Ramos (cell line): ENCODE data around the gene KCP.

ENCODE experiments used
- in situ Hi-C: fragments of 300-500 bp; cut with MboI; formaldehyde crosslinking; loops from one replicate; pipeline ENCODE4 v1.14.3; 2022; ENCODE audit warnings: low sequenced_read_pairs; ENCODE audit not compliant: unreplicated experiment

The KCP gene

DNA sequence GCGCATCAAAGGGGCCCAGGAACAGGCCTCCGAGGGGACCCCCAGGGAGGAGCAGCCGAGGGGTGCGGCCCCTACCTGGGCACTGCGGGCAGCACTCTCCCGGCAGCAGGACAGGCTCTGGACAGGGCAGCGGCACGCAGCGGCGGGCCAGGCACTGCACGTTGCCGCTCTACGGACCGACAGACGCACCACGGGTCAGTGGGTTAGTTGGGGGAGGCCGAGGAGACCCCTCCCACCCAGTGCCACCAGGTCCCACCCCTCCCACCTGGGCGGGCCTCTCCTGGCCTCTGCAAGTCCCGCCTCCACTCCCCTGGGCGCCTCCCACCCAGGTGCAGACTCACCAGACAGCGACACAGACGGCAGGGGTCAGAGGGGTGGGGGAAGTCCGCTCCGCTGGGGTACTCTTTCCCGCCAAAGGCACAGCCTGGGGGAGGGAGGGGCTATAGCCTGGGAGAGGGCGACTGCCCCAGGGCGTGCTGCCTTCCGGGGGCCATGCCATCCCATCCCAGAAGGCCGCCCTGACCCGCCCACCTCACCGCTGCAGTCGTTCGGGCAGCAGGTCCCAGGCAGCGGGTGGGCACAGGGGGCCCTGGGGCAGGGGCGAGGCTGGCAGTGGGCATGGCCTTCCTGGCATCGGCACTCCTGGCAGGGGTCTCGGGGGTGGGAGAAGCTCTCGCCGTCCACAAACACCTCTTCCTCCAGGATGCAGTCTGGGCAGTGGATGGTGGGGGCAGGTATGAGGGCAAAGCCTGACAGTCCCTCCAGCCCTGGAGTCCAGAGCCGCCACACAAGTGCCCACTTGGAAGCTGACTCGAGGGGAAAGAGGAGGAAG is 19.2 kb downstream of the KCP start:
- in situ Hi-C loops, result no loop called here

DNA sequence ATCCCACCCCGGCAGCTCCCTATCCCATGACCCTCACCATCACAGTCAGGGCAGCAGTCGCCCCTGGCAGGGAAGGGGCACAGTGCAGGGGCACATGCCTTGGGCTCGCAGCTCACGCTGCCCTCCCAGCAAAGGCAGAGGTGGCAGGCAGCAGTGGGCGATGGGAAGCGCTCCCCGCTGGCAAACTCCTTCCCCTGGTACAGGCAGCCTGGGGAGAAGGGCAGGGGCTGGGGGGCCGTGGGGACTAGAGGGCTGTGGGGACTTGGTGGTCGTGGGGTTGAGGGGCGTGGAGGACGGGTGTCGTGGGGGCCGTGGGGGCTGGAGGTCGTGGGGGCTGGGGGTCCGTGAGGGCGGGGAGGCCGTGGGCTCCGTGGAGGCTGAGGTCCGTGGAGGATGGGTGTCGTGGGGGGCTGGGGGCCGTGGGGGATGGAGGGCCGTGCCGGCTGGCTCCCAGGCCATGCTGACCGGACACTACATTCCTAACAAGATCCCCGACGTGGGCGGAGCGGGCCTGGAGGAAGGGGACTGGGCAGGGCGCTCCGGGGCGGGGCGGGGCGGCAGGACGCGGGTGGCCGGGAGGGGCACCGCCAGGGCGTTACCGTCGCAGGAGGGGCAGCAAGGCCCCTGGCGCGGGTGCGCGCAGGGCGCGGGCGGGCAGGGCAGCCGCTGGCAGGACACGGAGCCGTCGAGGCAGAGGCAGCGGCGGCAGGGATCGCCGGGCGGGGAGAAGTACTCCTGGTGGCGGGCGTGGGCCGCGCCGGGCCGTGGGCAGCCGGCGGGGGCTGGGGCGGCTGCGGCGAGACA is 20.0 kb downstream of the KCP start:
- in situ Hi-C loops, result no loop called here

DNA sequence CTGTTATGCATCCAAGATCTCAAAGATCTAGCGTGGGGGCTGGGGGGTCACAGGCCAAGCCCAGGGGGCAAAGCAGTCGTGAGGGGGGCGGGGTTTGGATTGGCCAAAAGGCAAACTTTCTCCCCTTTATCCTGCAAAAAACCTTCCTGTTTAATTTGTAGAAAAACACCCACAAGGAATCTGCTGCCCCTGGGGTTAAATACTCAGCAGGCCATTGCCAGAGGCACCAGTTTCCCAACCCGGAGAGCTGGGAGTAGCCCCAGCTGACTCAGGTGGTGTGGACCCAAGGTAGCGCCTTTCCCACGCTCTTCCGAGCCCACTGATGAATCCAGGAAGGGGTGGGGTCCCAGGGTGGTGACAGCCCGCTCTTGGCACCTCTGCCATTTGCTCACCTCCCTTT is 21.4 kb downstream of the KCP start:
- in situ Hi-C loops, result loop anchor here (10.0 kb wide), 1 partner anchor 284 kb away; no protein-coding TSS in a partner anchor

DNA sequence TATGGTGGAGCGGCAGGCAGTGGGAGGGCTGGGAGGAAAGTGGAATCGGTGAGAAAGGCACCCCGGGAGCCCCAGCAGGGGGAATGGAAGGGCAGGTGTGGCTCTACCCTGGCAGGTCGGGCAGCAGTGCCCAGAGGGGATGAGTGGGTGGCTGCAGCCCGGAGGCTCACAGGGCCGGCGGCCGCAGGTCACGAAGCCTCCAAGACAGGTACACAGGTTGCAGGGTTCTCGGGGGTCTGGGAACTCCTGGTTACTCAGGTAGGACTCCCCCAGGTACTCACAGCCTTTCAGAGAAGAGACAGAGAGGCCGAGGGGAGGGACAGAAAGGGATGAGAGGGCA is 21.8 kb downstream of the KCP start:
- in situ Hi-C loops, result loop anchor here (10.0 kb wide), 1 partner anchor 284 kb away; no protein-coding TSS in a partner anchor

DNA sequence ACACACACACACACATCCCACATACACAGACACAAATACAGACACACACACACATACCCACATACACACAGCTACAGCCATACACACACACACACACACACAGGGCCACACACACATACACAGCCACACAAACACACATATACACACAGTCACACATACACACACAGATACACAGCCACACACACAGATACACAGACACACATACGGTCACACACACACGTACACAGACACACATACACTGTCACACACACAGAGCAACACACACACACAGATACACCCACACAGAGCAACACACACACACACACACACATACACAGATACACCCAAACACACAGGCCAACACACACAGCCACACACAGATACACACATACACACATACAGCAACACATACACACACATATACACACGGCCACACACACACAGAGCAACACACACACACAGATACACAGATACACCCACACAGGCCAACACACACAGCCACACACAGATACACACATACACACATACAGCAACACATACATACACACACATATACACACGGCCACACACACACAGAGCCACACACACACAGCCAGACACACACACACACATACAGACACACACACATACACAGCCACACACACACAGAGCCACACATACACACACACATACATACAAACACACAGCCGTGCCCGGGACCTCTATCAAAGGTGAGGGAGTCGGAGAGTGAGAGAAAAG is 22.3 kb downstream of the KCP start:
- in situ Hi-C loops, result loop anchor here (10.0 kb wide), 1 partner anchor 283 kb away; no protein-coding TSS in a partner anchor

DNA sequence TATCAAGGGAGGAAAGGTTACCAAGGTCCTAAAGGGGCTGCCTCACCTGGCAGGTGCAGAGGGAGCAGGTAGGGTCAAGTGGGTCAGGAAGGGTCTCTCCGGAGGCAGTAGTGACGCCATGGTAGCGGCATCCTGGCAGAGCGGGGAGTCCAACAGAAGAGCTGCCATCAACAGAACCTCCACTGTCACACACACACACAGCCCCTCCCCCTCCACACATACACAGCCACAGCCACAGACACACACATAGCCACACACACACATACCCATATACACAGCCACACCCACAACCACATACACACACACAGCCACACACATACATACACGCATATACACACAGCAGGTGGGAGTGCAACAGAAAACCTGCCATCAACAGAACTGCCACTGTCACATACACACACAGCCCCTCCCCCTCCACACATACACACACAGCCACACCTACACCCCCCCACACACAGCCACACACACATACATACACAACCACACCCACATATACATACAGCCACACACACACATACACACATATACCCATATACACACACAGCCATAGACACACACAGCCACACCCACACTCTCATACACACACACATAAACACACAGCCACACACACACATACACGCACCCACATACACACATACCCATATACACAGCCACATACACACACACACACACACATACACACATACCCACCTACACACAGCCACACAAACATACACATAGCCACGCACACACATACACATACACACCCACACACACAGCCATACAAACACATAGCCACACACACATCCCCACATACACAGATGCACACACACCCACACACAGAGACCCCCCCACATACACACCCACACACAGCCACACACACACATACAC is 23.1 kb downstream of the KCP start:
- in situ Hi-C loops, result loop anchor here (10.0 kb wide), 1 partner anchor 283 kb away; no protein-coding TSS in a partner anchor

DNA sequence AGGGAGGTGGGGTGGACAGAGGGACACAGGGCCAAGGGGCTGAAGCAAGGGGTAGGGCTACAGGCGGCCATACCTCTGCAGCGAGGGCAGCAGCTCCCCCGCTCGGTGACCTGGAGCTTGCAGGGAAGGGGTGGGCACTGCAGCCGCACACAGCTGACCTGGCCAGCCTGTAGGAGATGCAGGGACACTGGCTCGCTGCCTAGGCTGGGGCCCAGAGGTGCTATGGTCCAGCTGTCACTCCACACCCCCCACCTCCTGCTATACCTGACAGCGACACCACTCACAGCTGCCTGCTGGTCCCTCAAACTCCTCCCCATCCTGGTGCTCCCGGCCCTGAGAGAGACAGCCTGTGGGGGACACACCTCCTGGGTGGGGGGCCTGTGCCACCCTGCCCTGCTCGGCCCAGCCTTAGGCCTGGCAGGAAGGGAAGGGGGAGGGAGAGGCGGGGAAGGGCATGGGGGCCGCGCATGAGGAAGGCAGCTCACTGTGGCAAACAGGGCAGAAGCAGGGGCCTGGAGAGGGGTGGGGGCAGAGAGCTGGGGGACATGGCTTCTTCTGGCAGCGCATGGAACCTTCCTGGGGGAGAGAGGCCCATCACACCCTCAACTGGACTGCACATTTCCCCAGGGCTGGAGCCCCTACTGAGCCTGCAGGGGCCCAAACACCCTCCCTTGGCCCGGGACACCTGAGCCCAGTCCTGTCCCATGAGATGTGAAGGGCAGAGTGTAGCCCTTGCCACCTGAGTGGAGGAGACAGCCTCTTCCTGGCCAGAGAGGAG is 23.9 kb downstream of the KCP start:
- in situ Hi-C loops, result loop anchor here (10.0 kb wide), 1 partner anchor 282 kb away; no protein-coding TSS in a partner anchor

DNA sequence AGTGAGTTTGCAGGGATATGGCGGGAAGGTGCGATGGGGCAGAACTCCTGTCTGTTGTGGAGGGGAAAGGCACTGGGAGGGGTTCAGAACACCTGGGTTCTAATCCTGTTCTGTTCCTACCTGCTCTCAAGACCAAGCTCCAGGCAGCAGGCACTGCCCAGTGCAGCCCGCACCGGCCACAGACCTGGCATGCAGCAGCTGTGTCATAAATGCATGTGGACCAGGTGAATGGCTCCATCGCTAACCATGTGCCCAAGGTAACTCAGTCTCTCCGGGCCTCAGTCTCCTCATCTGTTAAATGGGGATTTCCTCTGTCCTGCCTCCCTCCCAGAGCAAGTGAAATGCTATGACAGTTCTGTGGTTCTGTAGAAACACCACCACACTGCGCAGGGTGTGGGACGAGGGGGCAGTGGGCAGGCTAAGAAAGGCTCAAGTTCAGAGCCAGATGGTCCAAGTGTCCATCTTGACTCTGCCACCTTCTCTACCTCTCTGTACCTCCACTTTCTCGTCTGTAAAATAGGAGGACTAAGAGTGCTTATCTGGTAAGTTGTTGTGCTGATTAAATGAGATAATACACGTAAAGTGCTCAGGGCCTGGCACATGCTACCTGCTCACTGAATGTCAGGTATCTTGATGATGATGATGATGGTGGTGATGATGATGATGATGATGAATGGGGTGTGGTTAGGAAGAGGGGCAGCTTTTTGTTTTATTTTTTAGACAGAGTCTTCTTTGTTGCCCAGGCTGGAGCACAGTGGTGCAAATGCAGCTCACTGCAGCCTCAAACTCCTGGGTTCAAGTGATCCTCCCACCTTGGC is 24.9 kb downstream of the KCP start:
- in situ Hi-C loops, result loop anchor here (10.0 kb wide), 1 partner anchor 281 kb away; no protein-coding TSS in a partner anchor

DNA sequence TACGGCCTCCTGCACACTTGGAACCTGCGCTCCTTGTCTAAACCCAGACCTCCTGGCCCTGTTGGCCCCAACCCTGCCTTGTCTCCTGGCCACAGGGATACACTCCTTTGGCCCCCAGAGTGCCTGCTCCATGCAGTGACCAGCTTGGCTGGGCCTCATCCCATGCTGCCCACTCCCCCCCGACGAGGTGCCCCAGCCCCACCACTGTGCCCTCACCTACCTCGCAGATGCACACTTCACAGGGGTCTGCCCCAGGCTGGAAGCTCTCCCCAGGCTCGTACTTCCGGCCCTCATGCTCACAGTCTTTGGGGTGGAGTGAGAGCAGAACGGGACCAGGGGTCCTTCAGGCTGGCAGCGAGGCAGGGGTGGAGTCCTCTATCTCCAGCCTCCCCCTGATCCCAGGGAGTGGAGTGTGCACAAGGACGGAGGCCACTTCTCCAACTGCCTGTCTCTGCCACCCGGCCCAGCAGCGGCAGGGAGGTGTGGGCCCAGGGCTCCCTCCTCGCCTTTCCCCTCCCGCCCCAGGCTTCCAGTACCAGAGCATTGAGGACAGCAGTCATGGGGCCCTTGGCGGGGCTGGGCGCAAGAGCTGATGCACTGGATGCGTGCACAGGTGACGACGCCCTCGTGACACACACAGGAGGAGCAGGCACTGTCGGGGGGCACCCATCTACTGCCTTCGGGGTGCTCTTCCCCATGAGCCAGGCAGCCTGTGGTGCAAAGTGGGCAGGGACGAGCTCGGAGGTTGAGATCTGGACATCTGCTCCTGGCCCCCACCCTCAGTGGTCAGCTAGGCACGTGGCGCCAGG is 25.7 kb downstream of the KCP start:
- in situ Hi-C loops, result loop anchor here (10.0 kb wide), 1 partner anchor 280 kb away; no protein-coding TSS in a partner anchor

DNA sequence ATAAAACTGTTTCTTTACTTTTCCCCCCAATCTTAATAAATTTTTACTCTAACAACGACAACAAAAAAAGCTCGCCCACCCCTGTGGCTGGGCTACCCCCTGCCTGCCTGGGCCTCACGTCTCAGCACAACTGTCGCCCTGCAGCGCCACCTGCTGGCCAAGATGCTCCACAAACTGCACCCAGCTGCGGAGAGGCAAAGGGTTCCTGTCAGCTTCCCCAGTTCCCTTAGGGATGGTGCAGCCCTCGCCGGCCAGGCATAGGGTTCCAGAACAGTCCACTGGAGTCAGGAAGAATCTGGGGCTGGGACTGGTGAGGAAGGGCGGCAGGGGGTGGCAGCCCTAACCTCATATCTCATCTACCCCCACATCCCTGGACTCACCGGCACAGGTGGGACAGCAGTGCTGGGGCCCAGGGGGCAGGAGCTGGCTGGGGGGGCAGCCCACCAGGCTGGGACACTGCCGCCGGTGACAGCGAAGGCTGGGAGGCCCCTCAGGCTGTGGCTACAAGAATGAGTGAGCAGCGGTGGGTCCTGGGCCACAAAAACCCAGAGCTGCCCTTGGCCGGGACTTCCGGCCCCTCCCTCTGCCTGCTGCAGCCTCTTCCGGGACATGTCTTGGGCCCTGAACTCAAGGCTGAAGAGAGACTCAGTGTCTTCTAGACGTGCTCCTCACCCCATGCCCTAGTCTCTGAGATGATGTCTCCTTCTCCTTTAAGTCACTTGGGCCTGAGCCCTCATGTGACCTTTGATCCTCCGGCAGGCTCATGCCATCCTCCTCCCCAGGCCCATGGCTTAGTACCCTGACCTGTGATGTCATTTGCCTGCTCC is 26.7 kb downstream of the KCP start:
- in situ Hi-C loops, result loop anchor here (10.0 kb wide), 1 partner anchor 279 kb away; no protein-coding TSS in a partner anchor

DNA sequence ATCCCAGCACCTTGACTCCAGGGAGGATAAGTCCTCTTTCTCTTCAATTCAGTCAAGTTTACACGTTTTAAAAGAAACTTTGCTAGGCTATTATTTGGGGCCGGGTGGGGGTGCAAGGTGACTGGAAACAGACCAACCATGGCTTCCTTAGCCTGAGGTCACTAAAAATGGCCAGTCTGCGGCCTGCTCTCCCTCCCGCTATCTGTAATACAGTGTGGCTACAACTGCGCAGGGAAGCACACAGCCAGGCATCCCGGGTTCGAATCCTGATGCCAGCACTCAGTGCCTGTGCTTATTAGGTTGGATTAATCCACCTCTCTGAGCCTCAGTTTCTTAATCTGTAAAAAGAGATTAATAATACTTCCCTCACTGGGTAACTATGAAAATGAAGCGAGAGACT is 28.4 kb downstream of the KCP start:
- in situ Hi-C loops, result loop anchor here (10.0 kb wide), 1 partner anchor 277 kb away; no protein-coding TSS in a partner anchor

DNA sequence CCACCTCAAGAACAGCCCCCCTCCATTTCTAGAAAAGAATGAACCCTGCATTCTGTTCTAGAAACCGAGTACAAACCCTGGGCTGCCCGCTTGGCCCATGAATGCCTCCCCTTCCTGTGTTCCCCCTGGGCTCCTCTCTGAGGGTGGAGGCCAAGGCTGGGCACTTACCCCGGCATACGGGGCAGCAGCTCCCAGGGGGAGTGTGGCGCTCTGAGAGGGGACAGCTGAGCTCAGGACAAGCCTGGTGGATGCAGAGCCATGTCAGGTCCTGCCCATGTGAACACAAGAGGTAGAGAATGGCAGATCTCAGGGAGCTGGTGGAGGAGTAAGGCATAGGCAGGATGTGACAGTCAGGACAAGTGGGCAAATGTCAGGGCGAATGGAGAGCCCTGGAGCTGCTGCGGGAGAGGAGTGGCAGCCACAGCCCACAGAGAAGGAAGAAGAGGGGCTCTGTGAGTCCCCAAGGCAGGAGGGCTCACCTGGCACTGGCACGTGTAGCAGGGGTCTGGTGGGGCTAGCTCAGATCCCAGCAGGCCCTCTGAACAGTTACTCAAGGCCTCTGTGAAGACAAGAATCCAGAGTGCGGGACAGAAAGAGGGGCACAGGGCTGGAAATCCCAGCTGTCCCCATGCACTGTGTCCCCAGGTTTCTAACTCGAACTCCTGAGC is 28.9 kb downstream of the KCP start:
- in situ Hi-C loops, result loop anchor here (10.0 kb wide), 1 partner anchor 277 kb away; no protein-coding TSS in a partner anchor

DNA sequence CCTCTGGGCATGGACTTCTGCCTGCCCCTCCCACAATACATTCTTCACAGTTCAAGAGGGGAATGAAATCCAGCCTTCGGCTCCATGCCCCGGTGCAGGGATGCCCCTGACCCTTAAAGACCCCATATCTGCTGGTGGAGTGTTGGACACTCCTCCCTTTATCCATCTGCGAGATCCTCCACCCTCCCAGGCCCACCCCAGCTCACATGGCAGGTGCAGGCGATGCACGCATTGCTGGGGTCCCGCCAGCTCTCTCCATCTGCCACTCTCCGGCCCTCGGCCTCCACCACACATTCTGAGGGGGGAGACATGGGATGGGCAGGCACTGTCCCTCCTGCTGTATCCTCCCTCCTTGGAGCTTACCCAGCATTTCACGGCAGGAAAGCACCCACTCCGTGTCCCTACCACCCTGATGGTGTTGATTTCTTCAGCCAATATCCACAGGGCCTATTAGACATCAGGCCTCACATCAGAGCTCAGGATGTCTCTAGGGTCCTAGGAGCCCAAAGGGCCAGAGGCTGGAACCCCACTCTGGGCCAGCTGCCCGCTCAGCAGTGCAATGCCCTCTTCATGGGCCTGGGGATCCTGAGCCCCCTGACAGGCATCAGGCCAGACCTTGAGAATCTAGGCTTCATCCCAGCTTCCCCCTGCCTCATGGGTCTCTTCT is 29.6 kb downstream of the KCP start:
- in situ Hi-C loops, result loop anchor here (10.0 kb wide), 1 partner anchor 276 kb away; no protein-coding TSS in a partner anchor

DNA sequence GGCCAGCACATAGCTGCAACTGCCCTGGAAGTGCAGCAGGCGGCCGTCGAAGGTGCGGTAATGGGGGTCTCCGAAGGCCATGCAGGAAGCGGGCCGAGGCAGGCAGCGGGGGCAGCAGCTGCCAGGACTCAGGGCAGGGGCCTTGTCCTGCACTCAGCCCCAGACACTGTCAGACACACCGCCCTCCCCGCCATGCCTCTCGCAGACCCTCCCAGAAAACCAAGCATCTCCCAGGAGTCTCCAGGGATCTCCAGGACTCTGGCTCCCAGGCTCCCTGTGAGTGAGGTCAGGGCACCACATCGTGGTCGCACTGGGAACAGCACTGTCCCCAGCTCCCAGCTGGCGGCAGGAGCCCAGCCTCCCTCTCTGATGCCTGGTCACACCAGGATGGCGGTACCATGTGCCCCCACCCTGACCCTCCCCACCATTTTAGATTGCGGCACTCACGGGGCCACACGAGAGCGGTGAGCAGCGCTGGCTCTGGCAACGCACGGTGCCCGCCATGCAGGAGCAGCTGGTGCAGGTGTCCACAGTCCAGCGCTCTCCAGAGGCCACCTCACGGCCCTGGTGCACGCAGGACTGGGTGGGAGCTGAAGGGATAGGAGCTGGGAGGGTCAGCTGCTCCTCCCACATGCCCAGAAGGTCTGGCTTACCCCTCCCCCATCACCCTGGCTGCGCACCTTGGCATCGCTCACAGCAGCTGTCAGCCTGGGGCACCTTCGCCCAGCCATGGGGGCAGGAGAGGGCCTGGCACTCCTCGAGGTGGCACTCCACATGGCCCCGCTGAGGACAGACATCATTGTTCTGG is 30.4 kb downstream of the KCP start:
- in situ Hi-C loops, result loop anchor here (10.0 kb wide), 2 partner anchors 275 to 405 kb away; partner anchors contain the start of gene METTL2B
